ENCODE data around the gene BICDL1. TPM values are rescaled to one million over a fixed set of nuclear protein-coding genes. Genes with fewer than 3 reads are reported as not detected.

The BICDL1 gene
- total RNA-seq, 3 donors from 2014 or later = 6.7 to 10.6 (median 6.8) TPM

- intact Hi-C loops (cut with DNase I, micrococcal nuclease) = no loop called here
- Histone ChIP-seq H3K9me3 (no peaks in the 10 kb centered on the region), H3K36me3 (ENCODE audit: low read depth) (no peaks in the 10 kb centered on the region), H3K4me1 (ENCODE audit: low read depth) (no peaks in the 10 kb centered on the region), H3K4me3 (no peak overlapping the region)
- DNase-seq (no peak), ATAC-seq (no peak)
- TF ChIP-seq CTCF (IDR thresholded peaks at IDR 0.05) = no peak
Observed at GRCh38 chr12:120019197-120019596, 30.2 kb downstream of the BICDL1 start.

- no peak for DNase-seq
- Histone ChIP-seq H3K9me3 (no peaks in the 10 kb centered on the region), H3K36me3 (ENCODE audit: low read depth) (no peaks in the 10 kb centered on the region), H3K4me3 (no peak overlapping the region), H3K4me1 (ENCODE audit: low read depth) (no peaks in the 10 kb centered on the region)
- TF ChIP-seq CTCF (IDR thresholded peaks at IDR 0.05) = no peak
- intact Hi-C loops (cut with DNase I, micrococcal nuclease) = no loop called here
- ATAC-seq = no peak
Observed at GRCh38 chr12:120019938-120020337, 30.9 kb downstream of the BICDL1 start.

DNA sequence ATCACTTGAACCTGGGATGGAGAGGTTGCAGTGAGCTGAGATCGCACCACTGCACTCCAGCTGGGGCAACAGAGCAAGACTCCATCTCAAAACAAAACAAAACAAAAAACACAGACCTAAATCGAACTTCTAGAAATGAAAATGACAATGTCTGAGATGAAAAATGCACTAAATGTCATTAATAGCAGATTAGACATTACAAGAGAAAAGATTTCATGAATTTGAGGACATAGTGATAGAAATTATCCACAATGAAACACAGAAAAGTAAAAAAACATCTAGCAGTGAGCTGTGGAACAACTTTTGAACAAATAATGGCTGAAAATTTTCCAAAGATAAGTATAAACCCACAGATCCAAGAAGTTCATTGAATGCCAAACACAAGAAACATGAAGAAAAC lies 35.2 kb downstream of the BICDL1 start:
- Histone ChIP-seq H3K9me3 (no peaks in the 10 kb centered on the region), H3K4me1 (ENCODE audit: low read depth) (no peaks in the 10 kb centered on the region), H3K36me3 (ENCODE audit: low read depth) (no peaks in the 10 kb centered on the region), H3K4me3 (no peak overlapping the region)
- intact Hi-C loops (cut with DNase I, micrococcal nuclease) = no loop called here
- no peak for DNase-seq
- ATAC-seq = no peak
- TF ChIP-seq CTCF (IDR thresholded peaks at IDR 0.05) = no peak

DNA sequence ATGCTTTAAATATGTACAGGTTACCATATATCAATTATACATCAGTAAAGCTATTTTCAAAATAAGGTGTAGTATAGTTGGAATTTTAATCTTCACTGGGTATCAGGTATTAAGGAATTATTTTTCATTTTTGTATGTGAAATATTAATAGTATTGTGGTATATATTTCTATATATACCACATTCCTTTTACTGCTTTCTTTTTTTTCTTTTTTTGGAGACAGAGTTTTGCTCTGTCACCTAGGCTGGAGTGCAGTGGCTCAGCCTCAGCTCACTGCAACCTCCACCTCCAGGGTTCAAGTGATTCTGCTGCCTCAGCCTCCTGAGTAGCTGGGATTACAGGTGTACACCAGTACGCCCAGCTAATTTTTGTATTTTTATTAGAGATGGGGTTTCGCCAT lies 36.6 kb downstream of the BICDL1 start:
- no peak for TF ChIP-seq CTCF (IDR thresholded peaks at IDR 0.05)
- intact Hi-C loops (cut with DNase I, micrococcal nuclease) = no loop called here
- ATAC-seq = no peak

DNA sequence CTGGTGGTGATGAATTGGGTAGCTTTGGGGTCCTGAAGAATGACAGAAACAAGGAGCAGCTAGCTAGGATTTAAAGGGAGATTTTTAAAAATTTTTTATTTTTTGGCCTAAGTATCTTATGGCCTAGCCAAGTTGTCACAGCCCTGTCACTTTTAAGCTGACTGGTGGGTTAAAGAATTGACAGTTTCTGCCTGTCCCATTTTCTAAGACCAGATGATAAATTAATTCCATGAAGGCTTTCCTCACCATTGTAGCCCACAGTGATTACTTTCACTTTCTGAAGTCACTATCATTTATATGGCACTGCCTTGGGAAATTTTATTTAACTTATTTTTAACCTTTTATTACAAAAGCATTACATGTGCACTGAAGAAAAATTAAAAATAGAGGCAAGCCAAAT lies 43.2 kb downstream of the BICDL1 start:
- no peaks in the 10 kb centered on the region for H3K4me1 ChIP-seq (ENCODE audit: low read depth)
- H3K36me3 ChIP-seq (ENCODE audit: low read depth) = no peaks in the 10 kb centered on the region
- TF ChIP-seq CTCF (IDR thresholded peaks at IDR 0.05) = no peak
- no peak for DNase-seq
- intact Hi-C loops (cut with DNase I, micrococcal nuclease) = no loop called here
- H3K9me3 ChIP-seq = no peaks in the 10 kb centered on the region
- H3K4me3 ChIP-seq = no peak overlapping the region
- ATAC-seq = no peak

More for the DNA sequence above, 36.6 kb downstream of the BICDL1 start:
- no peak for DNase-seq
- H3K36me3 ChIP-seq (ENCODE audit: low read depth) = no peaks in the 10 kb centered on the region
- no peak overlapping the region for H3K4me3 ChIP-seq
- no peaks in the 10 kb centered on the region for H3K4me1 ChIP-seq (ENCODE audit: low read depth)
- H3K9me3 ChIP-seq = no peaks in the 10 kb centered on the region

GRCh38 chr12:120037851-120038250 lies 48.8 kb downstream of the BICDL1 start:
- Histone ChIP-seq H3K36me3 (ENCODE audit: low read depth) (no peaks in the 10 kb centered on the region), H3K4me1 (ENCODE audit: low read depth) (no peaks in the 10 kb centered on the region), H3K4me3 (no peak overlapping the region), H3K9me3 (no peaks in the 10 kb centered on the region)
- ATAC-seq = no peak
- intact Hi-C loops (cut with DNase I, micrococcal nuclease) = no loop called here
- no peak for TF ChIP-seq CTCF (IDR thresholded peaks at IDR 0.05)
- DNase-seq = no peak

All from mucosa of descending colon (tissue), 3 donors.